ENCODE results near the gene PIGO.

- TF ChIP-seq, protein P1, sequence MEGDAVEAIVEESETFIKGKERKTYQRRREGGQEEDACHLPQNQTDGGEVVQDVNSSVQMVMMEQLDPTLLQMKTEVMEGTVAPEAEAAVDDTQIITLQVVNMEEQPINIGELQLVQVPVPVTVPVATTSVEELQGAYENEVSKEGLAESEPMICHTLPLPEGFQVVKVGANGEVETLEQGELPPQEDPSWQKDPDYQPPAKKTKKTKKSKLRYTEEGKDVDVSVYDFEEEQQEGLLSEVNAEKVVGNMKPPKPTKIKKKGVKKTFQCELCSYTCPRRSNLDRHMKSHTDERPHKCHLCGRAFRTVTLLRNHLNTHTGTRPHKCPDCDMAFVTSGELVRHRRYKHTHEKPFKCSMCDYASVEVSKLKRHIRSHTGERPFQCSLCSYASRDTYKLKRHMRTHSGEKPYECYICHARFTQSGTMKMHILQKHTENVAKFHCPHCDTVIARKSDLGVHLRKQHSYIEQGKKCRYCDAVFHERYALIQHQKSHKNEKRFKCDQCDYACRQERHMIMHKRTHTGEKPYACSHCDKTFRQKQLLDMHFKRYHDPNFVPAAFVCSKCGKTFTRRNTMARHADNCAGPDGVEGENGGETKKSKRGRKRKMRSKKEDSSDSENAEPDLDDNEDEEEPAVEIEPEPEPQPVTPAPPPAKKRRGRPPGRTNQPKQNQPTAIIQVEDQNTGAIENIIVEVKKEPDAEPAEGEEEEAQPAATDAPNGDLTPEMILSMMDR (conservative IDR thresholded peaks at IDR 0.05; ENCODE audit: low read depth, low read length) = no peak
- TF ChIP-seq POLR2A (IDR thresholded peaks at IDR 0.05; ENCODE audit: low read depth, low read length) = no peak
- TF ChIP-seq BHLHE40 (IDR thresholded peaks at IDR 0.05; ENCODE audit: low read depth, low read length) = no peak
- TF ChIP-seq FOS (IDR thresholded peaks at IDR 0.05; ENCODE audit: low read depth, low read length) = no peak
- no peak for TF ChIP-seq USF2 (IDR thresholded peaks at IDR 0.05; ENCODE audit: low read depth, low read length)
- TF ChIP-seq RAD21 (IDR thresholded peaks at IDR 0.05; ENCODE audit: low read length) = no peak
- TF ChIP-seq CEBPB (IDR thresholded peaks at IDR 0.05; ENCODE audit: low read depth, low read length) = no peak
Measured at GRCh38 chr9:35075358-35075757, 21.0 kb downstream of the PIGO start.
